Measurements from ENCODE around the gene DCLK1. TPM values are rescaled to one million over a fixed set of nuclear protein-coding genes. Genes with fewer than 3 reads are reported as not detected.

Gene DCLK1
- total and polyA plus RNA-seq, 7 donors, result 0.98 to 15.1 (median 3.9) TPM

GRCh38 chr13:36133950-36134626 is 2.9 kb upstream of the DCLK1 start:
- no peak for TF ChIP-seq CTCF (IDR thresholded peaks at IDR 0.05)
- Histone ChIP-seq H3K4me3 (no peak overlapping the region), H3K36me3 (ENCODE audit: insufficient read depth in 1 of 2, low read depth in 1 of 2) (no peaks in the 10 kb centered on the region), H3K27me3 (ENCODE audit: insufficient read depth in 3 of 3, low read length in 2 of 3) (peaks cover 0 to 33% (median 5%) of the 10 kb centered on the region in 3 donors), H3K27ac (no peak overlapping the region), H3K9me3 (no peaks in the 10 kb centered on the region), H3K4me1 (no peaks in the 10 kb centered on the region)
- 64 to 74% (median 70%) methylated on average over 5 of the region's 5 CpGs for WGBS, 3 donors
- no peak for ATAC-seq
- DNase-seq, result no peak
- intact Hi-C loops (cut with DNase I), result loop anchor here in 1 of 2 donors (5.0 kb wide), 1 partner anchor 157 kb away; no protein-coding TSS in a partner anchor

- H3K36me3 ChIP-seq (ENCODE audit: insufficient read depth in 1 of 2, low read depth in 1 of 2), result no peaks in the 10 kb centered on the region
- no peak overlapping the region for H3K27ac ChIP-seq
- H3K4me1 ChIP-seq, result no peaks in the 10 kb centered on the region
- intact Hi-C loops (cut with DNase I), result loop anchor here in 1 of 2 donors (5.0 kb wide), 1 partner anchor 155 kb away; no protein-coding TSS in a partner anchor
- no peak overlapping the region for H3K4me3 ChIP-seq
- H3K9me3 ChIP-seq, result no peaks in the 10 kb centered on the region
- DNase-seq (no peak), ATAC-seq (no peak)
- WGBS, 3 donors, result 86 to 89% (median 87%) methylated on average over 1 of the region's 1 CpG
- peaks cover 0 to 38% (median 5%) of the 10 kb centered on the region in 3 donors for H3K27me3 ChIP-seq (ENCODE audit: insufficient read depth in 3 of 3, low read length in 2 of 3)
- no peak for TF ChIP-seq CTCF (IDR thresholded peaks at IDR 0.05)
Observed at GRCh38 chr13:36132376-36132775, 1.2 kb upstream of the DCLK1 start.

- no peak for TF ChIP-seq CTCF (IDR thresholded peaks at IDR 0.05)
- peak; percentile 68 to 82 (median 78) for ATAC-seq
- Histone ChIP-seq H3K9me3 (no peaks in the 10 kb centered on the region), H3K36me3 (ENCODE audit: insufficient read depth in 1 of 2, low read depth in 1 of 2) (no peaks in the 10 kb centered on the region), H3K27me3 (ENCODE audit: insufficient read depth in 3 of 3, low read length in 2 of 3) (peaks cover 0 to 38% (median 5%) of the 10 kb centered on the region in 3 donors), H3K4me3 (peak overlapping the region; percentile 60), H3K27ac (no peak overlapping the region), H3K4me1 (no peaks in the 10 kb centered on the region)
- intact Hi-C loops (cut with DNase I), result loop anchor here in 1 of 2 donors (5.0 kb wide), 1 partner anchor 155 kb away; no protein-coding TSS in a partner anchor
- peak; percentile 74 to 87 for DNase-seq
- WGBS, 3 donors, result 37 to 54% (median 40%) methylated on average over 5 of the region's 5 CpGs
Observed at GRCh38 chr13:36131931-36132297, 732 bp upstream of the DCLK1 start.

- DNase-seq, result peak; percentile 39 to 64
Observed at GRCh38 chr13:36130552-36131221, 495 bp downstream of the DCLK1 start.

More at GRCh38 chr13:36130552-36131221, 495 bp downstream of the DCLK1 start:
- Histone ChIP-seq H3K27ac (no peak overlapping the region), H3K9me3 (no peaks in the 10 kb centered on the region), H3K27me3 (ENCODE audit: insufficient read depth in 3 of 3, low read length in 2 of 3) (peaks cover 0 to 38% (median 5%) of the 10 kb centered on the region in 3 donors), H3K4me1 (no peaks in the 10 kb centered on the region), H3K4me3 (peak overlapping the region; percentile 60), H3K36me3 (ENCODE audit: insufficient read depth in 1 of 2, low read depth in 1 of 2) (no peaks in the 10 kb centered on the region)
- no peak for TF ChIP-seq CTCF (IDR thresholded peaks at IDR 0.05)
- intact Hi-C loops (cut with DNase I), result loop anchor here in 1 of 2 donors (5.0 kb wide), 1 partner anchor 153 kb away; no protein-coding TSS in a partner anchor
- 1% methylated on average over 27 to 61 of the region's 61 CpGs for WGBS, 3 donors
- ATAC-seq, result peak; percentile 28 to 43 (median 37)
